GM18868 (cell line): ENCODE results near the gene PIK3R6.

Source experiments
- ATAC-seq: cut with Tn5 transposase; IDR thresholded peaks from one replicate; pipeline ENCODE4 v1.9.1; 2021; ENCODE audit warnings: mild to moderate bottlenecking, moderate library complexity; ENCODE audit not compliant: unreplicated experiment

The PIK3R6 gene, protein sequence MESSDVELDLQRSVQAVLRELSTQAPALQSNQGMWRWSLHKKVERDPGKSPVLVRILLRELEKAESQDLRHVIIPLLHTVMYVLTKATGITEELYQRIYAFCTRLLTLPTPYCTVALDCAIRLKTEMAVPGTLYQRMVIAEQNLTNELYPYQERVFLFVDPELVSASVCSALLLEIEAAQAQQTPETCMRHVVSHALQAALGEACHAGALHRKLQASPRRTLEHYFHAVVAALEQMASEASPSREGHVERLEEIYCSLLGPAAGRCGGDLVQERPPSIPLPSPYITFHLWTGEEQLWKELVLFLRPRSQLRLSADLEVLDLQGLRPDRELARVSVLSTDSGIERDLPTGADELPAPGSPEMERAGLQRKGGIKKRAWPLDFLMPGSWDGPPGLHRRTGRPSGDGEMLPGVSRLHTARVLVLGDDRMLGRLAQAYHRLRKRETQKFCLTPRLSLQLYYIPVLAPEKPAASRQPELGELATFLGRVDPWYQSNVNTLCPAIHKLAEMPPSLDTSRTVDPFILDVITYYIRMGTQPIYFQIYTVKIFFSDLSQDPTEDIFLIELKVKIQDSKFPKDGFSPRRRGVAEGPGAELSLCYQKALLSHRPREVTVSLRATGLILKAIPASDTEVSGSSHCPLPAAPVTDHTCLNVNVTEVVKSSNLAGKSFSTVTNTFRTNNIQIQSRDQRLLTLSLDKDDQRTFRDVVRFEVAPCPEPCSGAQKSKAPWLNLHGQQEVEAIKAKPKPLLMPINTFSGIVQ

DNA sequence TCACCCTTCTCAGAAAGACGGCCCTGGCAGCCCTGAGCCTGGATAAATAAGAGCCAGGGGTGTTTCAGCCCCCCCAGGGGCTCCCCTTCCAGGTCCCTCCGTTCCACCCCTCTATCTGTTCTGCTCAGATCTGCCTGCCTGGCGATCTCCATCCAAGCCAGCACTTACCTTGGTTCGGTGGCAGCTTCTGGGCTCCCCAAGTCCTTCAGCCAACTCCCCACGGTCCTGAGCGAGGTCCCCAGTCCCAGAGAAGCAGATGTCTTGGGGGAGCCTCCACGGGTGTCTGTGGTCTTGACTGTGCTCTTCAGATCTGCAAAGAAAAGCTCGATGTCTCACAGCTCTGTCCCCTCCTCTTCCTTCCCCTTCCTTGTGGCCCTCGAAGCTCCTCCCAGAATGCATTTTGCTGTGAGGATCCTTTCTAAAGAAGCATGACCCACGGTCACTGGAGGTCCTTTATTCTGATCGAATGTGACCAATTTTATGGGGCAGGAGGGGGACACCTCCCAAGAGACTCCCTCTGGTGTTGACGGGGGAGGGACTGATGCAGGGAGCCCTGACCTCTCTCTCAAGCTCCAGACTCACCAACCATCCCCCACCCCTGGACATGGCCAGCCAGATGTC, at the start of gene PIK3R6:
Gene PIK3R6 (minus strand): TSS at position 314 of the 621 bp plus-strand sequence. CDS start 17,880 bp downstream, outside the sequence.
- ATAC-seq: no peak

- no peak for ATAC-seq
Observed at GRCh38 chr17:8916466-8916865, 49.0 kb upstream of the PIK3R6 start.

DNA sequence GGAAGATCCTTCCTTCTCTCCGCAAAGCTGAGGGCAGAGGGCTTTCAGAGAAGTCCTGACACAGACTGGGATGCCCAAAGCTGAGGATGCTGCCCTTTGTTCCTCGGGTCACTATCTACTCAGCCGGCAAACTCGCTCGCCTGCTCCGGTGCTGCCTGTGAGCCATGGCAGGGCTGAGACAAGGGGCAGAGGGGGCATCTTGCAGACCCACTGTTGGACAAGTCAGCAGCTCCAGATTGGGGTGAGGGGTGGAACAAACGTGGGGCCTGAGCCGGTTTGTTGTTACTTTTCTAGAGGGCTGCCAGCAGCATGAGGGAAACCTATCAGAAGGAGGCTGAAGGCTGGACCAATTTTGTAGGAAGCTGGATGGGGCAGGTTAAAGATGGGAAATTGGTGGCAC, 47.1 kb upstream of the PIK3R6 start:
- ATAC-seq: no peak

DNA sequence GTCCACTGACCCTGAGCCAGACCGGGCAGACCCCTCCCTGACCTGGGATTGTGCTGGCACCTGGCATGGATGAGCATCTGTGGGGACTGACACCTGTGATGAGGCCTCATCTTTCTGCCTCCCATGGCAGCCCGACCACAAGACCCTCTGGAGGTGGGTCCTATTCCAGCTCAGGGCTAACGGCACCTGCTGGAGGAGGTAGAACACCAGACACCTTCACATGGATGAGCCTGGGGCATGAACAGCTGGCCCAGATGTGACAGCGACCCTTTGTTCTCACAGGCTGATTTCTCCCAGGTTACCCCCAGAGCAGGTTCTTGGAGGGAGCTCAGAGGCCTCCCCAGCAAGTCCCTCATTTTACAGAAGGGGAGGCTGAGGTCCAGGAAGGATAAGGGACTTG, 46.4 kb upstream of the PIK3R6 start:
- ATAC-seq: no peak

DNA sequence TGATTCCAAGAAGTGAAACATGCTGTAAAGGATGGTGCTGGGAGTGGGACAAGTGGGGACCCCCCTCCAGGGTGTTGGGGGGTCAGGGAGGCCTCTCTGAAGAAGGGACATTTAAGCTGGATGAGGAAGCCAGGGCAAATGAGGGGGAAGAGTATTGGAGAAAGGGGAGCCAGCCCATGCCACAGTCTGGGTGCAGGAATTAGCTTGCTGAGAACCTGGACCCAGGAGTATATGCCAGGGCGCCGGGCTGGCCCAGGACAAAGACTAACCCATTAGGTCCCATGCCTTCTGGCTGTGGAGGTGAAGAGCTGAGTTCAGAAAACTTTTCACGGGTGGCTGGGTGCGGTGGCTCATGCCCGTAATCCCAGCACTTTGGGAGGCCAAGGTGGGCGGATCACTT, 45.6 kb upstream of the PIK3R6 start:
- ATAC-seq: no peak

DNA sequence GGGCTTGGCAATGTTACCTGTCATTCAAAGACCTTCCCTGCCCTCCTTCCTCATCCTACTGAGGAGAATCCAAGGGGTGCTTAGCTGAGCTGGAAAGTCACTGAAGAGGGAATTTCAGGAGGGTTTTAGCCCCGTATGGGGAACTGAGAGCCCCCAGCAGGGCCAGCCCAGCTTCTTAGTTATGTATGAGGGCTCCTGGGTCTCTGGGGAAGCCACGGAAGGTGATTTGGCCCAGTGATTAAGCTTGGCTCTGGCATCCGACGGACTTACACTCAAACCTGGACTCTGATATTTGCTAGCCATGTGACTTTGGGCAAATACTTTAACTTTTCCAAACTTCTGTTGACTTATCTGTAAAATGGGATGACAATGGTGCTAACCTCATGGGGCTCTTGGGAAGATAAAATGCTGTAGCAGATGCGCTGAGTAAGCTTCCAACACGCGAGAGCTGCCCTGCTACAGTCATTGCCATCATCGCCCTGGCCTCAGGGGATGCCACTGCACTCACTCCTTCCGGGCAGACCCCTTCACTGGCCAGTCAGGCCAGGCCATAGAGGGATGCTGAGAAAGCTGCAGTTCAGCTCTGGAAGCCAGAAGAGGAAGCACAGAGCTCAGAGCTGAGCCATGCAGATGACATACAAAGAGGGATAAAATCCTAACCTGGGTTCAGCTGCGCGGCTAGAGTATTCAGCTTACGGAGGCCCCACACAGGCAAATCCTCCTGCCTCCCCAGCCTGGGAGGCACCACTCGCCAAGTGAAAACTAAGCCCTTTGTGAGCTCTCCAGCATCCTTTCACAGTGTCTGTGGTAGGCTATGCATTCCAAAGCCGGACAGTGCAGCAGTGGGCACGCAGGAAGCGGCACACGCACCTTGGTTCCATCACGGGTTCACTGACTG, 44.9 kb upstream of the PIK3R6 start:
- no peak for ATAC-seq

DNA sequence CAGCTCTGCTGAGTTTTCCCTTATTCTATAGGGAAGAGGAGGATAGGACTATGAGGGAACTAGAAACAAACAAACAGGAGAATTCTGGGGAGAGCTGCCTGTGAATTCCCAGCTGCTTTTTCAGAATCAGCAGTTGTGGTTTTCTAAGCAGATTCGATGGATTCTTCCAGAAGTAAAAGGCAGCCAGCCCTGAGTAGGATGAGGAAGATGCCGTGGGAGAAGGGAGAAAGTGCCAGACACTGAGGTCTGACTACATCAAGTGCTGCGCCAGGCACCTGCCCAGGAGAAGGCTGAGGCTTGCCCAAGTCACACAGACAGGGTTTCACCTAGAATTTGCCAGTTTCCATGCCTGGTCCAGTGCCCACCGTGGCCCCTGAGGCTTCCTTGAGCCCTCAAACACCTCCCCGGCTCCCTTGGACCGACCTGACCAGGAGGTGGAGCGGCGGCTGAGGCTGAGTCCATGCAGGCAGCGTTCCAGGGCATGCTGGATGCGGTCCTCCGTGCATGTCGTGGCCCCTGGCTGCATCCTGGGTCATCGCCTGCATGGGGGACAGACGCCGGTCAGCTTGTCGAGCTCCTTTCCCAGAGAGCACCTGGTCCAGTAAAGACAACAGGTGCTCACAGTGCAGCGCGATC, 43.6 kb upstream of the PIK3R6 start:
- no peak for ATAC-seq

DNA sequence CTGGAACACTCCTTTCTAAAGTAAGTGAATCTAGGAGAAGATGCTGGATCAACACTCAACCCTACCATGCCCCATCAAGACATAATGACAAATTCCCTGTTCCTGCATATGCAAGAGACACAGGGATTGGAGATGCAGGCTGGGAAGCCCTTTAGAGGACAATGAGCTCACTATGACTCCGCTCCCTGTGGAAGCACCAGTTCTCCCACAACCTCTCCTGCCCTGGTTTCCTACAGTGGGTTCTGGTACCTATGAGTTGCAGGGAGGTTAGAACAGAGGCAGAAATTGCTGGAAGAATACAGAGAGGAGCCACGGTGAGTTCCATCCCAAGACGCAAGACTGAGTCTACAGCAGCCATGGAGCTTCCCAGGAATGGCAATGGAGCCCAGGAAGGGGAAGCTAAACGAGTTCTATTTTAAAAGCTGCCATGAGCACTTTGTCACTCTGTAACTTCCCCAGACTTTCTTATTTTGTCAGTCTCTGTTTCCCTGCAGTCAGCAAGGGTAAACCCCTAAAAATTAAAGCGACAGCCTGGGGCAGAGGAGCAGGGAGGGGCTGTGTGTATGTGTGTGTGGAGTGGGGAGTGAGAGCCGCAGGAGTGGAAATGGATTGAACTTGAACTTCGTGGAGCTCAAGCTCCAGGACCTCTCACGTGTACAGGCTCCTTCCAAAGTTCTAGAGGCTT, 42.3 kb upstream of the PIK3R6 start:
- ATAC-seq: peak; percentile 52

DNA sequence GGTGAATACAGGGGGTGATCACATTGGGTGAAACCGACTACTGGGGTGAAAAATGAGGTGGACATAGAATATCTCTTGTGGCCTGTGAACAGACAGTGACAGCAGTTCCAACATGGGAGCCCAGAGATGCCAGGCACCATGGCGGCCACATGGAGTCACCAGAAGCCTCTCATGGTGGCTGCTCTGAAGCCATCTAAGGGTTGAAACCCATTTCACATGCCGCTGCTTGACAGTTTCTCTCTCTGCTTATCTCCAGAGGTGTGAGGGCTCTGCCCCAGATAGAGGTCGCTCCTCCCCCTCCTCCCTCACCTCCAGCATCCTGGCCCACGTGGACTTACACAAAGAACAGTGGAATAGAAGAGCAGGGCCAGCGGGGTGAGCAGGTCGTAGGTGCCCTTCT, 37.9 kb upstream of the PIK3R6 start:
- no peak for ATAC-seq

GRCh38 chr17:8904686-8905085, 37.2 kb upstream of the PIK3R6 start:
- ATAC-seq: no peak

DNA sequence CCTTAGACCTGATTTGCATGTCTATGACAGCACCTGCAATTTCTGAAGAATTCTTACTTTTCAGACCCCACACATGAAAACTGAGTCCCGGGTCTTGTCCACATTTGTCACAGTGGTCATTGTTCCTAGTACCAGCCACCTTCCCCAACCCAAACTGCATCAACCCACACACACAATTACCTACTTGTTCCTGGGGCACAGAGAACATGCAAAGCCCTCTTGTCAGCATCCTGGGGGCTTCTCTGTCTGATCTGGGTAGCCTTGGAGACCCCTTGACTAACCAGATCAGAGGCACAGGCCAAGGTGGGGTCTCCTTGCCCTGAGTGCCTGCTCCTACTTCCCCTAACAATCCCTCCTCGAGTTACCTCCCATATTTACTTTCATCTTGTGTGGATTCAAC, 36.7 kb upstream of the PIK3R6 start:
- ATAC-seq: no peak

DNA sequence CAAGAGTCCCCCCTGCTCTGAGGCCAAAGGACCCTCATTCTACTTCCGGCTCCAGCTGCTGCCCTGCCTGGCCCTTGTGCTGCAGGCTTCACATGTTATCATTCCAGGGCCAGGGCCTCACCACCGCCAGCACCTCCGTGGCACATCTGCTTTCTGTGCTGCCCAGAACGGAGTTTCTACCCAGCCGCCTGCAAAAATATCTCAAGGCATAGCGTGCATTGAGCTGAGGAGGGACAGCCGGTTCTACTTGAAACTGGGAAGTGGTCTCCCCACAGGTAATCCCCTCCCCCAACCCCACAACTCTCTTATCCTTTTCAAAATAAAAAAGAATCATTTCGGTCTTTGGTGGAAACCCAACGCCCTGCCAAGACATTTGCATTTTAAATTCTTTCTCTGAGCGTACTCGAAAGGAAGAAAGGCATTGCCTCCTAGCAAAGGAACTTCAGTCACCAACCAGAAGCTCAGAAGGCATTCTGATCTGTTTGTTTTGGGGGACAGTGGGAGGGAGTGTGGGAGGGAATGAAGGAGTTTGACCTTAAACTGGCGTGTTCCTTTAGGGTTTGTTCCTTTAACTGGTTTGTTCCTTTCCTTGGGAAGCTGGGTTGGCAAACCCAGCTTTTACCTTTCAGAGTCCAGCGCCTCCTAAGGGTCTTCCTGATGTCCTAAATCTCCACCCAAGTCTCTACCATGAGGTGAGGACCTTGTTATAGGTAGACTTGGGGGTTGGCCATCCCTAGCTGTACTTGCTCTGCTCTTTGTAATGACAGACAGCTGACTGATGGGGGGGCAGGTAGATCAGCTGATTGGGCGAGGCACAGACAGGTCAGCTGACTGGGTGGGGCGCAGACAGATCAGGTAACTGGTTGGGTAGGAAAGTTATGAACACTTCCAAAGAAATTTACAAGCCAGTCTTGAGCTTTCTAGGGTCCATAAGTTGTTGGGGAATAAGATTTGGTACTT, 33.4 kb upstream of the PIK3R6 start:
- no peak for ATAC-seq

- ATAC-seq: no peak
Observed at GRCh38 chr17:8900207-8900606, 32.7 kb upstream of the PIK3R6 start.

- no peak for ATAC-seq
Observed at GRCh38 chr17:8898636-8899035, 31.2 kb upstream of the PIK3R6 start.

DNA sequence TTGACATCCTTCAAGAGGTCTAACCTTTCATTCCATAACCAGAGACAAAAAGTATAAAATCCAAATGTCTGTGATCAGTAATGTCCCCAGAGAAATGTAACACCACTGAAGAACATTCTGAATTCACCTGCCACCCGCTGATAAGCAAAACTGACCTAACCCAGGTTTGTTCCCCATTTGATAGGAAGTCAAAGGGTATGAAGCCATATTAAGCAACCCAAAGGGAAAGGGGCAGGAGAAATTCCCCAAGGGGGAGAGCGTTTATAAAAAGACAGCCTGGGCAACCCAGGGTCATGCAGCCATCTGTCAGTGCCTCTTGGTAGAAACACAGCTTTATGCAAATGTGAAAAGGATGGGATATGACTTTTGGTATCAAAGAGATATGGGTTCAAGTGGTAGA, 30.7 kb upstream of the PIK3R6 start:
- no peak for ATAC-seq

GRCh38 chr17:8896641-8897635, 29.5 kb upstream of the PIK3R6 start:
- ATAC-seq: no peak

DNA sequence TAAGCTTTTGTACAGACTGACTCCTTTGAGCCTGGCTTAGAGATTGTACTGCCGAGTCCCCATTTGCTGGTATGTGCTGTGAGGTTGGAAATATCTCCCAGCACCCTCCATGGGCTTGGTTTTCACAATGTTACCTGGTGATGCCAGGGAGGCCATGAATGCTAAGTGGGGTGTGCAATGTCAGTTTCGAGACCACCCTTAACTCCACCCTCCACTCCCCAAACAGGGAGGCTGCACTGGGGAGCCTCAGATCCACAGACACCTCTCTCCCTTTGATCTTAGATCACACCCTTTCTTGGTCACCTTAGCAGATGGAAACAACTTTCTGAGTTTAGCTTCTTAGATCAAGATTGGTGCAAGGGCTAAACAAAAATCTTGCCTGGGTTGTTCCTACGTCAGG, 28.6 kb upstream of the PIK3R6 start:
- ATAC-seq: no peak
